ENCODE measurements around the gene NPAS2. TPM values are rescaled to one million over a fixed set of nuclear protein-coding genes. Genes with fewer than 3 reads are reported as not detected.

Gene NPAS2
- total and polyA plus RNA-seq, 2 of the 8 experiments (the other 6 are each of a cell fraction or from before 2014, with no cell fraction given), result 1.8 to 1.9 TPM

DNA sequence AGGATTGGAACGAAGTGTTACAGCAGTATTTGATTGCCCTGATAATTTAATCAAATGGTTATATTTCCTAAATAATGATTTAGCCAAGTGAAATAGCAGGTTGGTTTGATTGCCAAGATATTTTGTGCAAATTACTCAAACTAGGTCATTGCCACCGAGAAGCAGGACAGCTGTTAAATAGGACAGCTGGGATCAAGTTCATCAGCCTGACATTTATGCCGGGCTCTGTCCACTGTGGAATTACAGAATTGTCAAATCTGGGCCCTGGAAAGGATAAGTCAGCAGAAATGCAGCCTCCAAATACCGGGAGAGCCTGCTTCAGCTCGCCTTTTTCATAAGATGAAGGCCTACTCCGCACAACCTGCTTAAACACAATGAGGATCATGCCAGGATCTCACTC lies 108.3 kb downstream of the NPAS2 start:
- no peak overlapping the region for H3K4me3 ChIP-seq (ENCODE audit: extremely low read depth in 1 of 4, insufficient read depth in 2 of 4, low read depth in 3 of 4, low read length in 4 of 4)
- no peaks in the 10 kb centered on the region for H3K36me3 ChIP-seq (ENCODE audit: control insufficient read depth in 2 of 4, insufficient read depth in 4 of 4, low read length in 3 of 4)
- H4K5ac ChIP-seq (ENCODE audit: insufficient read length, low read depth, low read length), result no peak overlapping the region
- H3K23me2 ChIP-seq (ENCODE audit: low read depth, low read length), result no peaks in the 10 kb centered on the region
- no peak overlapping the region for H4K8ac ChIP-seq (ENCODE audit: extremely low read depth, insufficient read depth, low read length)
- ChIA-PET POLR2A (ENCODE audit: partially characterized antibody) (no interaction called here), CTCF (ENCODE audit: partially characterized antibody) (interaction anchor here (0.7 to 3.4 kb wide), 5 partner anchors 9 to 151 kb away, joined by 3 to 24 read pairs (median 3); no protein-coding TSS in a partner anchor)
- no peak overlapping the region for H3K23ac ChIP-seq (ENCODE audit: insufficient read length)
- H4K91ac ChIP-seq (replicated peaks; ENCODE audit: insufficient read length, low read length), result no peak overlapping the region
- 93% methylated on average over 6 of the region's 6 CpGs; no CpG with 5 or more reads in 1 of the 2 experiments for WGBS, 2 experiments (ENCODE audit: extremely low coverage in 1 of 2, insufficient coverage in 1 of 2, insufficient read length in 1 of 2, insufficient replicate concordance in 2 of 2, low coverage in 1 of 2, low lambda C conversion rate in 2 of 2, missing lambda C conversion rate in 1 of 2)
- DNase-seq (ENCODE audit: low read depth in 1 of 2, low spot score in 2 of 2) (no peak), FAIRE-seq (no peak)
- H3K79me2 ChIP-seq (ENCODE audit: control insufficient read depth in 1 of 2, insufficient read depth in 2 of 2, low read length in 2 of 2), result no peaks in the 10 kb centered on the region
- H2AFZ ChIP-seq (ENCODE audit: low read length), result no peak overlapping the region
- no peak overlapping the region for H2BK12ac ChIP-seq (ENCODE audit: low read depth, low read length)
- no peak overlapping the region for H3K18ac ChIP-seq (ENCODE audit: extremely low read depth, low read length)
- no peak overlapping the region for H2BK120ac ChIP-seq (replicated peaks; ENCODE audit: low read depth, low read length)
- H3K56ac ChIP-seq (replicated peaks; ENCODE audit: insufficient read length, low read depth, low read length), result no peak overlapping the region
- H3K4ac ChIP-seq (replicated peaks; ENCODE audit: insufficient read length, low read depth, low read length), result no peak overlapping the region
- no peak overlapping the region for H3K9ac ChIP-seq (replicated peaks in 1 of 4; ENCODE audit: extremely low read depth in 1 of 4, low read depth in 3 of 4, low read length in 3 of 4)
- H3K79me1 ChIP-seq (ENCODE audit: low read depth, low read length), result no peaks in the 10 kb centered on the region
- no peak overlapping the region for H2AK5ac ChIP-seq (ENCODE audit: low read depth, low read length)
- H2BK20ac ChIP-seq (ENCODE audit: low read length), result no peak overlapping the region
- no peaks in the 10 kb centered on the region for H3K9me3 ChIP-seq (ENCODE audit: insufficient read depth in 2 of 2, low read depth in 1 of 2, low read length in 1 of 2)
- no peaks in the 10 kb centered on the region; a peak in 1 of 7 replicates for H3K4me1 ChIP-seq (replicated peaks in 1 of 4; ENCODE audit: control insufficient read depth in 3 of 4, insufficient read depth in 4 of 4, low read length in 3 of 4)
- no peak overlapping the region for H2BK15ac ChIP-seq (ENCODE audit: low read length)
- H3K27ac ChIP-seq (ENCODE audit: low read depth, low read length), result no peak overlapping the region
- no peak overlapping the region for H2BK5ac ChIP-seq (ENCODE audit: low read depth, low read length)
- no peaks in the 10 kb centered on the region for H3K27me3 ChIP-seq (replicated peaks in 1 of 4; ENCODE audit: control insufficient read depth in 3 of 4, extremely low read depth in 1 of 4, insufficient read depth in 3 of 4, low read length in 3 of 4)
- H4K20me1 ChIP-seq (replicated peaks in 1 of 2; ENCODE audit: control insufficient read depth in 1 of 2, insufficient read depth in 2 of 2, low read length in 2 of 2), result peaks cover 0 to 1% of the 10 kb centered on the region in 2 experiments
- H3K4me2 ChIP-seq (ENCODE audit: insufficient read depth in 1 of 2, low read depth in 2 of 2, low read length in 2 of 2), result no peak overlapping the region
- H3K14ac ChIP-seq (ENCODE audit: insufficient read length), result no peak overlapping the region
- TF ChIP-seq GTF2F1 (IDR thresholded peaks at IDR 0.05; ENCODE audit: borderline replicate concordance, low read depth, low read length), result no peak
- TF ChIP-seq CHD1 (IDR thresholded peaks at IDR 0.05; ENCODE audit: low read depth, low read length), result no peak
- TF ChIP-seq POLR2AphosphoS5 (IDR thresholded peaks at IDR 0.05; ENCODE audit: low read depth, low read length), result no peak
- TF ChIP-seq RBBP5 (IDR thresholded peaks at IDR 0.05; ENCODE audit: borderline replicate concordance, low read depth, low read length), result no peak
- TF ChIP-seq FOSL1 (IDR thresholded peaks at IDR 0.05; ENCODE audit: insufficient read depth, low read depth, low read length), result no peak
- TF ChIP-seq SUZ12 (IDR thresholded peaks at IDR 0.05; ENCODE audit: low read length), result no peak
- TF ChIP-seq CBX8 (IDR thresholded peaks at IDR 0.05; ENCODE audit: borderline replicate concordance, low read depth, low read length), result no peak
- no peak for TF ChIP-seq RFX5 (IDR thresholded peaks at IDR 0.05; ENCODE audit: borderline replicate concordance, low read depth, low read length)
- no peak for TF ChIP-seq JUN (IDR thresholded peaks at IDR 0.05; ENCODE audit: low read depth, low read length)
- TF ChIP-seq CTBP2 (IDR thresholded peaks at IDR 0.05; ENCODE audit: borderline replicate concordance, insufficient read depth, insufficient read length, low read length), result no peak

Measured in H1 (cell line).